ENCODE results near the gene HOXC10.
A peak's percentile ranks its signal among the peaks of the same experiment; 100 is the strongest.

HOXC10 gene

GRCh38 chr12:53984901-53985691 lies at the start of gene HOXC10:
HOXC10 (plus strand) TSS chr12:53985146; CDS start chr12:53985260, 114 bp downstream.
- peaks cover 6% of the 10 kb centered on the region for H3K9me3 Mint-ChIP-seq
- no peak within 1 kb of the TSS for H3K27ac Mint-ChIP-seq
- intact Hi-C loops (cut with micrococcal nuclease): no loop called here
- peaks cover 32% of the 10 kb centered on the region for H3K4me1 Mint-ChIP-seq (ENCODE audit: low read depth)
- H3K4me3 Mint-ChIP-seq: peak within 1 kb of the TSS; percentile 37
- no peaks in the 10 kb centered on the region for H3K36me3 Mint-ChIP-seq (ENCODE audit: low read depth)
- H3K27me3 Mint-ChIP-seq: peaks cover 99% of the 10 kb centered on the region

DNA sequence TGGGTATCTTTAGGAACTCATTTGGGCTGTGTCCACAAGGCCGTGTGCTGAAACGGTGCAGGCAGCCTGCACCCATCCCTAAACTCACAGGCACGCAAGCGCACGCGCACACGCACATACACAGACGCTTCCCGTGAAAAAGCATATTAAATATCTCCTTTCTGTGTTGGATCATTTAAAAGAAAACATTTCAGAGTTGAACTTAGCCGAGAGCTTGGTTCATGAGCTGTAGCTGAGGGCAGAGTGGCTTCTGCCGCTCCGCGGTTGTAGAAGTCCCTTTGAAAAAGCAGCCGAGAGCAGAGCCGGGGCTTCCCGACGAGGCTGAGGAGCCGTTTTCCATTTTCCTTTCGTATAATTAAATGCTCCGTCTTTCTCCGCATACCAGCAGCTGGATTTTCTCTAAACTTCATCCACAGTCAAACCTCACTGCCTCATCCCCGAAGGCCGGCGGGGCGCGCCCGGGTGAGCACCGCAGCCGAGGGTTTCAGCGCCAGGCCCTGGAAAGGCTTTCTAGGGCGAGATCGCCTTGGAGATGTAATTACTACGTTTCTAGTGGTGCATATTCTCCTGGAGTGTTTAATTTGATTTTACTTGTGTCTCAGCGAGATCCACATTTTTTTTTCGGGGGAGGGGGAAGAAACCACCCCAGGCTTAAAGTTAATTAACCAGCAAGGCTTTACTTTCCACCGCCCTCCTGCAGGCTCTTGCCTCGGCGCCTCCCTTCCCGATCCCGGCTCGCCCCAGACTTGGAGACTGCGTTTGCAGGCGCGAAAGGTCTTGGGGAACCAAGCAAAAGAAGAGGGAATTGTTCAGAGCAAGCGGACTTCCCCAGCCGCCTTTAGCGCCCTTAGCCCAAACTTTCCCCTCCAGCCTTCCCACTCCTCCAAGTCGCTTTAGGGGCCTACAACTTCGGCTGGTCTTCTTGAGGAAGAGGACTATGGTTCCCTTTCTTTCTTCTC lies 49.3 kb upstream of the HOXC10 start:
- H3K4me3 Mint-ChIP-seq: no peak overlapping the region
- H3K9me3 Mint-ChIP-seq: no peaks in the 10 kb centered on the region
- H3K4me1 Mint-ChIP-seq (ENCODE audit: low read depth): no peaks in the 10 kb centered on the region
- peaks cover 94% of the 10 kb centered on the region for H3K27me3 Mint-ChIP-seq
- H3K36me3 Mint-ChIP-seq (ENCODE audit: low read depth): no peaks in the 10 kb centered on the region
- H3K27ac Mint-ChIP-seq: no peak overlapping the region
- intact Hi-C loops (cut with micrococcal nuclease): no loop called here

DNA sequence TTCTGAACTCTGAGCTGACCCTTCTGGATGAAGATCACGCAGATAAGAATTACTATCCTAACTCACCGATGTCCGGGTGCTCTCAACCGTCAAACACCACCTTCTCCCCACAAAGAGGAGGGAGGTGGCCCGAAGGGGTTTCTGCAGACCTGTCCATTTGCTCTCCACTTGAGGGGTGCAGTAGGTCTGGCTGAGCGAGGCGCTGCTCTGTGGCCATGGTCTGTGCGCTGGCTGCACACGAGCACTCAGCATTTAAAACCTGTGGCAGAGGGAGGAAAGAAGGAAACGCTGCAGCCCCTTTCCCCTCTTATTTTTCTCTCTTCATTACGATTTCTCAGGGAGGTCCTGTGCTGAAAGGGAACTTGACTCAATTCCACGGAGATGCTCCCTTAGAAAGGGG lies 47.8 kb upstream of the HOXC10 start:
- Mint-ChIP-seq H3K27ac (no peak overlapping the region), H3K36me3 (ENCODE audit: low read depth) (no peaks in the 10 kb centered on the region), H3K9me3 (no peaks in the 10 kb centered on the region), H3K27me3 (peaks cover 96% of the 10 kb centered on the region), H3K4me1 (ENCODE audit: low read depth) (no peaks in the 10 kb centered on the region), H3K4me3 (no peak overlapping the region)
- intact Hi-C loops (cut with micrococcal nuclease): no loop called here

DNA sequence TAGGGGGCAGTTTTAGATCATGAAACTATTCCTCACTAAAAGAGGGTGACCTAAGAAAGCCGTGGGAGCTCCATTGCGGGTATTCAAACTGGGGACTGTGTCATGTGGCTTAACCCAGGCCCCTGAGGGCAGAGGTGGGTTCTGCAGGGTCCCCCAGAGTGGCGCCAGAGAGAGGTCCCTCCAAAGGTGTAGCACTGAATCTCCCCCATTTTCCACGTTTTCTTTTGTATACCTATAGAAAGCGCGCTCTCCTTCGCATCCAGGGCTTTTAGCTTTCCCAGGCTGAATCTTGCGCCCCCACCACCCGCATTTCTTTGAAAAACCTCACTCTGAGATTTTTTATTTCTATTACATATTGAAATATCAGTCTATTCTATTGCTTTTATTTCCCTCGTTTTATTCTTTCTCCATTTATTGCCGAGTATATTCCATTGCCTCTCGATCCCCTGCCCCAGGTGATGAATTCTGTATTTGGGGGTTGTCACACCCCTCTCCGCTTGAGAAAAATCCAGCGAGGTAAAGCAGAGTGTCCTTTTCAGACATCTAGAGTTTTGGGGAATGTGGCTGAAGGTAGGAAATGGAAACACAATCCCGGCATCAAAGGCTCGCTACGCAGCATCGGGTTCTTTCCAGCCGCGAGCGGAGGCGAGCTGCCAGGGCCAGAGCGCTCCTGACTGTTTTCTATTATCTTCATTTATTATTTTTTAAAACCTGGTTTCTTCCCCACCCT lies 47.2 kb upstream of the HOXC10 start:
- H3K4me1 Mint-ChIP-seq (ENCODE audit: low read depth): no peaks in the 10 kb centered on the region
- no peak overlapping the region for H3K27ac Mint-ChIP-seq
- H3K9me3 Mint-ChIP-seq: no peaks in the 10 kb centered on the region
- H3K27me3 Mint-ChIP-seq: peaks cover 96% of the 10 kb centered on the region
- intact Hi-C loops (cut with micrococcal nuclease): no loop called here
- H3K36me3 Mint-ChIP-seq (ENCODE audit: low read depth): no peaks in the 10 kb centered on the region
- H3K4me3 Mint-ChIP-seq: no peak overlapping the region

DNA sequence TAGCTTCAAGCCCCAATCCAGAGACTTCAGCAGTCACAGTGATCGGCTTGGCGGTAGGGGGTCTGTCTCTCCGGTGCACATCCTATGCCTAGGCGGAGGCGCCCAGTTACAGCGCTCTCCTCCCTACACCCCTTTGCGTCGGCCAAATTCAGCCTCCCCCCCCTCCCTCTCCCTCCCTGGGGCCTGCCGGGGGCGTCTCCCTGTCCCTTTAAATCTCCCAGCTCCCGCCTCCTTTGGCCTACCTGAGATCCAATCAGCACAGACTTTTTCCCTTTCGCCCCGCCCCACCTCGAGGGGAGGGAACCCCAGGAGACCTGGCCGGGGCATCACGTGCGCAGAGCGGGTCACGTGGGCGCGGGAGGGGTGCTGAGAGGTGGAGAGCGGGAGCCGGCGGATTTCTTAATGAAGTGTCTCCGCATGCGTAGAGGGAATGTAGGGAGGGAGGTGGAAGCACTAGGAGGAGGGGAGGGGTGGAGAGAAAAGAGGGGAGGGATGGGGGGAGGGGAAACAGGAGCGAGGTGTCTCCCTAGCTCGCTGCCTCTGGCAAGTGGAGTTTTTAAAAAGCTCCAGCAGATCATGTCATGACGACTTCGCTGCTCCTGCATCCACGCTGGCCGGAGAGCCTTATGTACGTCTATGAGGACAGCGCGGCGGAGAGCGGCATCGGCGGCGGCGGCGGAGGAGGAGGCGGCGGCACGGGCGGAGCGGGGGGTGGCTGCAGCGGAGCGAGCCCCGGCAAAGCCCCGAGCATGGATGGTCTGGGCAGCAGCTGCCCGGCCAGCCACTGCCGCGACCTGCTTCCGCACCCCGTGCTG lies 46.4 kb upstream of the HOXC10 start, which contains the start of gene HOXC13:
HOXC13 (plus strand) TSS at position 506 of the 815 bp plus-strand sequence; CDS start at position 582, 76 bp downstream.
- no peaks in the 10 kb centered on the region for H3K4me1 Mint-ChIP-seq (ENCODE audit: low read depth)
- intact Hi-C loops (cut with micrococcal nuclease): no loop called here
- H3K36me3 Mint-ChIP-seq (ENCODE audit: low read depth): no peaks in the 10 kb centered on the region
- peaks cover 94% of the 10 kb centered on the region for H3K27me3 Mint-ChIP-seq
- H3K9me3 Mint-ChIP-seq: no peaks in the 10 kb centered on the region
- no peak within 1 kb of the TSS for H3K4me3 Mint-ChIP-seq
- no peak within 1 kb of the TSS for H3K27ac Mint-ChIP-seq

DNA sequence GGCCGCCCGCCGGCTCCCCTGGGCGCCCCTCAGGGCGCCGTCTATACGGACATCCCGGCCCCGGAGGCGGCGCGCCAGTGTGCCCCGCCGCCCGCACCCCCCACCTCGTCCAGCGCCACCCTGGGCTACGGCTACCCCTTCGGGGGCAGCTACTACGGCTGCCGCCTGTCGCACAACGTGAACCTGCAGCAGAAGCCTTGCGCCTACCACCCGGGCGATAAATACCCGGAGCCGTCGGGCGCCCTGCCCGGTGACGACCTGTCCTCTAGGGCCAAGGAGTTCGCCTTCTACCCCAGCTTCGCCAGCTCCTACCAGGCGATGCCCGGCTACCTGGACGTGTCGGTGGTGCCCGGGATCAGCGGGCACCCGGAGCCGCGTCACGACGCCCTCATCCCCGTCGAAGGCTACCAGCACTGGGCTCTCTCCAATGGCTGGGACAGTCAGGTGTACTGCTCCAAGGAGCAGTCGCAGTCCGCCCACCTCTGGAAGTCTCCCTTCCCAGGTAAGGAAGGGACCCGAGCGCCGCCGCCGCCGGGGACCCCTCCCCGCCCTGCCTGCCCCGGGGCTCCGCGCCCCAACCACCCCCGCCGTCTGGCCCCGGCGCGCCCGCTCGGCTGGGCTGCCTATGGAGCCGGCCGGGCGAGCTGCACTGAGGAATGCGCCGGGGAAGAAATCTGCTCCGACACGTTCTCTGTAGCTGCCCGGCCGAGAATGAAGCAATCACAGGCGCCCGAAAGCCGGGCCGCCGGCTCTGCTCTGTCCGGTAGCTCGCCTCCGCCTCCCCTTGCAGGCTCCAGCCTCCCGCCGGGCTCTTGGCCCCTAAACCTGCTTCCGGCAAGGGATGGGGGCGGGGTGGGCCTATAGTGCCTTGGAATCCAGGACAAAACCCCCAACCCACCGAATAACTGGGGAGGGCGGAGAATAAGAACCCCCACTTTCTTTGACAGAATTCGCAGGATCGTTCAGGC lies 45.5 kb upstream of the HOXC10 start:
- intact Hi-C loops (cut with micrococcal nuclease): no loop called here

DNA sequence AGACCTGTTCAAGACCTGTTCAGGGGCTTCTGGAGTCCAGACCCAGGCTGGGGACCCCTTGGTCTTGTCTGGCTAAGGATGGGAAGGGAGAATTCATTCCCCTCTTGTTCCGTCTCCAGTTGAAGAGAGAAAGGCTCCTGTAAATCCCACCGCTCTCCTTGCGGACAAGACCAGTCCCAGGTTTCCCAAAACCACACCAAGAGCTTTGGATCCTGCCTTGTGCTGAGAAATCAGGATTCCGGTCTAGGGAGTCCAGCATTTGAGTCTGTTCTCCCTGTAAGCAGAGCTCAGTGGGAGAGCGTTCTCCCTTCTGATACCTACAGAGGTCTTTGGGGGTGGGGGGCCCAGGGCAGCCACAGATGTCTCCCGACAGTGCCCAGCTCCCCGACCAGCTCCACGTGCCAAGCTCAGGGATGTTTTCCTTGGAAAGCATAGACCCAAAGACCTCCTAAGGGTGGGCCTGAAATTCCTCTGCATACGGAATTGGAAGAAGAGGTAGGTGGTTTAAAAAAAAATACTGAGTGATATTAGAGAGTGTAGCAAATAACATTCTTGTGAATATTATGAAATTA lies 44.4 kb upstream of the HOXC10 start:
- intact Hi-C loops (cut with micrococcal nuclease): no loop called here
- H3K4me3 Mint-ChIP-seq: no peak overlapping the region
- H3K27me3 Mint-ChIP-seq: peaks cover 94% of the 10 kb centered on the region
- H3K4me1 Mint-ChIP-seq (ENCODE audit: low read depth): no peaks in the 10 kb centered on the region
- H3K9me3 Mint-ChIP-seq: no peaks in the 10 kb centered on the region
- no peaks in the 10 kb centered on the region for H3K36me3 Mint-ChIP-seq (ENCODE audit: low read depth)
- no peak overlapping the region for H3K27ac Mint-ChIP-seq

More for the DNA sequence above, 45.5 kb upstream of the HOXC10 start:
- Mint-ChIP-seq H3K4me1 (ENCODE audit: low read depth) (no peaks in the 10 kb centered on the region), H3K4me3 (no peak overlapping the region), H3K9me3 (no peaks in the 10 kb centered on the region), H3K36me3 (ENCODE audit: low read depth) (no peaks in the 10 kb centered on the region), H3K27me3 (peaks cover 94% of the 10 kb centered on the region), H3K27ac (no peak overlapping the region)

- H3K4me1 Mint-ChIP-seq (ENCODE audit: low read depth): no peaks in the 10 kb centered on the region
- H3K4me3 Mint-ChIP-seq: no peak overlapping the region
- intact Hi-C loops (cut with micrococcal nuclease): no loop called here
- no peaks in the 10 kb centered on the region for H3K9me3 Mint-ChIP-seq
- H3K27ac Mint-ChIP-seq: no peak overlapping the region
- peaks cover 94% of the 10 kb centered on the region for H3K27me3 Mint-ChIP-seq
- no peaks in the 10 kb centered on the region for H3K36me3 Mint-ChIP-seq (ENCODE audit: low read depth)
These were observed 43.8 kb upstream of the HOXC10 start for GRCh38 chr12:53941187-53941586.

DNA sequence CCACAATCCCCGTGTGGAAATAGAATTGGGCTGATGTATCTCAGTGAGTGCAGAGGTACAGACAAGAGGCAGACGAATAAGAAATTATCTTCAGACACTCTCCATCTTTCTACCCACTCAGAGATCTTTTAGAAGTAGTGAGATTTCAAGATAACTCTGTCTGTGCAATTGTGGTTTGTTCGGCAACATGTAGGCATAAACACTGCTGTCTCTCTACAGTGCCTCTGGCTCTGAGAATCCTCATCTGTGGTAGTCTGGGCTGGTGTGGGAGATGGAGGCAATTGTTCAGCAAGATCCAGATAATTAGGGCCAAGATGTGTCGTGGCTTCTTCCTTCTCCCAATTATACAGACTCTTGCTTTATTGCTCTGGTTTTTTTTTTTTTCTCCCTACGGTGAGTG lies 43.2 kb upstream of the HOXC10 start:
- peaks cover 94% of the 10 kb centered on the region for H3K27me3 Mint-ChIP-seq
- no peak overlapping the region for H3K4me3 Mint-ChIP-seq
- no peaks in the 10 kb centered on the region for H3K36me3 Mint-ChIP-seq (ENCODE audit: low read depth)
- H3K27ac Mint-ChIP-seq: no peak overlapping the region
- intact Hi-C loops (cut with micrococcal nuclease): no loop called here
- H3K4me1 Mint-ChIP-seq (ENCODE audit: low read depth): no peaks in the 10 kb centered on the region
- H3K9me3 Mint-ChIP-seq: no peaks in the 10 kb centered on the region

GRCh38 chr12:53942467-53942997 lies 42.4 kb upstream of the HOXC10 start:
- Mint-ChIP-seq H3K27me3 (peaks cover 92% of the 10 kb centered on the region), H3K36me3 (ENCODE audit: low read depth) (no peaks in the 10 kb centered on the region), H3K4me3 (no peak overlapping the region), H3K4me1 (ENCODE audit: low read depth) (no peaks in the 10 kb centered on the region), H3K9me3 (no peaks in the 10 kb centered on the region), H3K27ac (no peak overlapping the region)
- intact Hi-C loops (cut with micrococcal nuclease): no loop called here

DNA sequence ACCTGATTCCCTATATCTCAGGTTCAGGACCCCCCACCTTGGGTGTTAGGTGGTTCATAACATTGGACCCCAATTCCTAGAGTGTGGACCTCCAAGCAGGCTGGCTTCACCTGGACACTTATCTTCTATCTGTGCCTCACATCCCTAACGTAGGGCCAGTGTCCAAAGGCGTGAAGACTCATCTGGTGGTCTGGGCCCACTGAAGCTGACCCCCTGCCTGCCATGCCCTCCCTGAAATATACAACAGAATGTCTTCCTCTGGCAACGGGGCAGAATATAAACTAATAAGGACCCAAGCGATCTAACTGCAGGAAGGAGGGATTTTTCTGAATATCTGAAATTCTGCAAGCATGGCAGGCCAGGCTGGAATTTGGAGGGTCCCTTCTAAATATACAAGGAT lies 40.7 kb upstream of the HOXC10 start:
- no peaks in the 10 kb centered on the region for H3K36me3 Mint-ChIP-seq (ENCODE audit: low read depth)
- H3K27ac Mint-ChIP-seq: no peak overlapping the region
- H3K9me3 Mint-ChIP-seq: no peaks in the 10 kb centered on the region
- H3K4me1 Mint-ChIP-seq (ENCODE audit: low read depth): no peaks in the 10 kb centered on the region
- no peak overlapping the region for H3K4me3 Mint-ChIP-seq
- H3K27me3 Mint-ChIP-seq: peaks cover 94% of the 10 kb centered on the region
- intact Hi-C loops (cut with micrococcal nuclease): no loop called here
